Measurements from ENCODE around the gene PLAC1.

The PLAC1 gene

DNA sequence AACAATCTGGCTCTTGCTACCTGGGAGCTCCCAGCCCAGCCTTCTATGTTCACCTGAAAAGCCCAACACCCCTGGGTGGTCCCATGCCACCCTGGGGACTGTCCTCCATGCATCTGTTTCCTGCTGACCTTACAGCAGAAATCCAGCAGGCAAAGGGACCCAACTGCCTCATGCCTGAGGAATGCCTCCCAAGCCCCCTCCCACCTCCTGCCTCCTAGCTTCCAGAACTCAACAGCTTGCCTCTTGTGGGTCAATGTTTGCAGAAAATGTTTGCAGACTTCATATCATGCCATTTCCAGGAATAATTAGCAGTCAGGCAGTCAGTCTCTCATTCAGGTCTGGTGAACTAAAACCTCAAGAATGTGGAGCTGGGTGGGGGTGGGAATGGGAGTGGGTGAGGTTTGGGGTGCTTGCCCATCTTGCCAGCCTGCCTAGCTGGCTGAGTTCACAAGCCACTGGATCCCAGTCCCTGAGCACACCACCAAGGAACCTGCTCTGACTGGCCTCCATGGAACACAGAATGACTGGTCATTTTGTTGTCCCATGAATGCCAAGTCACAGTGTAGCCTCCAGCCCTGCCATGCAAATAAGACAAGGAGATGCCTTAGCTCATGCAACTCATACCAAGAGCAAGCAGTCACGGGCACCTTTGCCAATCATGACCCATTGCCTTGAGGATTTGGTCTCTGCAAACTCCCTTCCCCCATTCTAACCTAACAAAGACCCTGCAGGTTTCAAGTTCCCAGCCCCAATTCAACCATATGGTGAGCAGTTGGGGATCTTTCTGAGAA lies 12.1 kb upstream of the PLAC1 start:
- no peak for DNase-seq

DNA sequence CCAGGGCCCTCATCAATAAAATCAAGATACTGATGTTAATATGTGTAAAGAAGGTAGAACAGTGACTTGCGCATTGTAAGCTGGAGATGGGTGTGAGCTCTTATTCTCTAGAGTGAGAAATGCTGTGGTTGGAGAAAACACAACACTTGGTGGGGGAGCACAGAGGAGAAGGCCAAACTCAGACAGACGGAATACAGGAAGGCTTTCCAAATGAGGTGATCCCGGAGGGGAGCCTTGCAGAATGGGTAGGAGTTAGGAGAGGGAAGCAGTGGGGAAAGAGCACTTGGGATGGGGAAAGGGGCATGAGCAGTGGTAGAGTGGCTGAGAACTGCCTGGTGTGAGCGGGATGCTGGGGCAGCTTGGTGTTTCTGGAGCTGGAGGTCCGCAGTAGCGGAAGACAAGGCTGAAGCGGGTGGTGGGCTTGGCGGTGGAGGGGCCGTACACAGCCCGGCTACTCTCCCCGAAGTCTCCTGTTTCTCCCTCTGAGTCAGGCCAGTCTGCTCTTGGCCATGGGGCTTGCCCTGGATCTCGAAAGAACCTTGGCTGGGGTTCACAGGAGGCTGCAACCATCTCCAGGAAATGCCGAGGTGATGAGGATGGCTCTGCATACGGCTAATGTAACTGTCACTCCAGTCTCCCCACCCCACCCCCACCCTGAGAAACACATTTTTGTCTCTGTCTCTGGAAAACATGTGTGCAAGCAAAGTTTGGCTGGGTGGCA lies 11.3 kb upstream of the PLAC1 start:
- no peak for DNase-seq

DNA sequence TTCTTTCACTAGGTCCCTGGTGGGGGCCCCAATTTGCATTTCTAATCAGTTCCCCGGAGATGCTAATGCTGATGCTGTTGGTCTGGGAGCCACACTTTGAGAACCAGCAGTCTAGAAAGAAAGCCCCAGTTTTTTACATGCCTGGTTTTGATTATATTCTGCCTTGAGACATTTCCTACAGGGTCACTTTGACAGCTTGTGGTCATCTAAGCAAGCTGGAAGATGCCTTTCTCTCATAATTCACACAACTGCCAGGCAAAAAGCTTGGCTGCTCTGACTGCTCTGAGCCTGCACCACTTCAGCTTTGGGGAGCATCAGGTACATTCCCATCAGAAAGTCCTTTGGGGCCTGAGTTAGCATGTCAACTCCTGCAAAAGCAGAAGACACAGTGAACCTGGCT lies 5.9 kb upstream of the PLAC1 start:
- no peak for DNase-seq

DNA sequence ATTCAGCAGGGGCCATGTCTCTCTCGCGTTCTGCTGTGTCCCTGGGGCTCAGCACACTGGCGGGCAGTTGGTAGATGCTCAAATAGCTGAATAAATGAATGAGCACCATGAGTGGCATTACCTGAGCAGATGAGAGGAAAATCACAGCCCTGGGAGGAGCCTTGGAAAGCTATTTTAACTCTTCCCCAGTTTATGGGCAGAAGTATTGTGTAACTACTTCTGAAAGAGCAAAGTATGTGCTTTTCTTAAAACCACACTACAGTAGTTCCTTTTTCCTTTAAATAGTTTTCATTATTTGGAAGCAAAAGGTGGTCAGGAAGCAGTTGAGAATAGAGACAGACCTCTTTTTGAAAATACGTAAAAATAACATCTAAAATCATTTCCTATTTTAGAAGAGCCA lies 3.0 kb upstream of the PLAC1 start:
- DNase-seq = no peak

DNA sequence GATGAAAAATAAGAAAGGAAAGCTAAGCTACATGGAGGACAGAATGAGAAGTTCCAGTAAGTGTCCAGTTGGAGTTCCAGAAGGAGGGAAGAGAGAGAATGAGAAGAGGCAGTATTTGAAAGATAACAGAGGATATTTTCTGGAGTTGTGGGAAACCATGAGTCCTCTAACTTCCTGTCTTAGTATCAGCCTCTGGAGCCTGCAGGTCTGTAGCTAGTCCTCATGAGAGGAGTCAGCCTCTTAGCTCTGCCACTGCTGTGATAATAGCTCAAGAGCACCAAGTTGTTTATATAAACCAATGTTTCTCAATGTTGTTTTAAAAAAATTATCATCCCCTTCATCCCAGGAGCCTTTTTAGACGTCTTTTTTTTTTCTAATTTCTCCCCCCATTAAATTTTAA lies 2.4 kb upstream of the PLAC1 start:
- no peak for DNase-seq

DNA sequence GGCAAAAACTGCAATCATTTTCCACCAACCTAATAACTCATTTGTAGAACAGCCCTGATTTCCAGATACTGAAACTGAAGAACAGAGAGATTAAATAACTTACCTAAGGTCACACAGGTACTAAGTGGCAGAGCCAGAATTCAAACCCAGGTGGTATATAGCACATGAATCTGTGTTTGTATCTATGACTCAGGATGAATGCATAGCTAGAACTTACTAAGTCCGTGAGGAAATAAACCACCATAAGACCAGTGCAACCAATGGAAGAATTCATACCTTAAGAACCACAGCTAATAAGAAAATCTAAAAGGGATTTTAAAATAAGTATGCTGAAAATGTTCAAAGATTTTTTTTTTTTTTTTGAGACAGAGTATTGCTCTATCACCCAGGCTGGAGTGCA lies 1.5 kb upstream of the PLAC1 start:
- no peak for DNase-seq

DNA sequence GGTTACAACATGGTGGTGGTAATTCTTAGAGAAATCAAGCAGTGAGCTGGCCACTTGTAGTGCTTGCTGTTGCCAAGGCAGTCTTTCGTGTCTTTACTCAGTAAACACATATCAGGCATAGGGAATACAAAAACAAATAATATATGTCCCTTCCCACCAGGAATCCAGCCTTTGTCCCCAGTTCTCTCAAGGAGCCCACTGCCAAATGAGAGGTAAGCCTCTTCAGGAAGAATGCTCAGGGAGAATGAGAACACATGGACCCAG lies 421 bp upstream of the PLAC1 start:
- peak; percentile 26 for DNase-seq

DNA sequence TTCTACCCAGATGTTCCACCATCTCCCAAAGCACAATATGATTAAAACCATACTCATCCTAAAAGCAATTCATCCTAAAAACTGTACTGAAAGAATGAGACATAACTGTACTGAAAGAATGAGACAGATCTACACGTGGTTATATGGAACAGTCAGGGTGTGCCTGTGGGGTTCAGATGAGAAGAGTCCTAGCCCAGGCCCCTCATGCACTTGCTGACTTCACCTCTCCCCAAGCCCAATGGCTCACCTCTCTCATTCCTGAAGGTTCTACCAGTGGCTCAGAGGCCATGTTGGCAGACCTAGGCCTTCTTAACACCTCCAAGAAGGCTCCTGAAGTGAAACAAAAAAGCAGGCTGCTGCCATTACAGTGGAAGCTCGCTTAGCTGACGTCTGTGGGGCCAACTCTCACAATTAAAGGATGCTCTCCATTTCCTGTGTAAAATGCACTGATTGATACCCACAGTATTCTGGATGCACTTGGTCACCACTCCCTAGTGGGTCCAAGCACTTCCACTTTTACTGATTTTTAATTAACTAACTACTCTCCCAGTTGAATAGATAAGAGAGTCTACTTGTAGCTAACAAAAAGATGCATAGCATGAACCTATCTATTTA lies 3.8 kb downstream of the PLAC1 start:
- DNase-seq = no peak

DNA sequence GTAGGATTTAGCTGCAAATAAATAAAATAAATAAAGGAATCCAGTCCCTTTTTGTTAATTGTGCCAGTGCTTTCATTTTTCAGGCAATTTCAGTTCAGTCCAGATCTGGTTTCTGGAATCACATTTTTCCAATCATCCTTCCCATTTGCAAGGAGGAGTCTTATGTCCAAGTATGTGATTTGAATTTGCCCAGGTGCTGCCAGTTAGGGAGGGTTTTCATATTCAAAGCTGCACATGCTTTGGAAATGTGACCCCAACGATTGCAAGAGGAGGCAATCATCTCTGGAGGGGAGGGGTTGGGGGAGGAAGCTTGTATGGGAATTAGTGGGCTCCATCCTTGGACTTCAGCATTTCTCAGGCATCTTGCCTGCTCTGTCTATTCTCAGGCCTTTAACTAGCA lies 4.4 kb downstream of the PLAC1 start:
- DNase-seq = no peak

DNA sequence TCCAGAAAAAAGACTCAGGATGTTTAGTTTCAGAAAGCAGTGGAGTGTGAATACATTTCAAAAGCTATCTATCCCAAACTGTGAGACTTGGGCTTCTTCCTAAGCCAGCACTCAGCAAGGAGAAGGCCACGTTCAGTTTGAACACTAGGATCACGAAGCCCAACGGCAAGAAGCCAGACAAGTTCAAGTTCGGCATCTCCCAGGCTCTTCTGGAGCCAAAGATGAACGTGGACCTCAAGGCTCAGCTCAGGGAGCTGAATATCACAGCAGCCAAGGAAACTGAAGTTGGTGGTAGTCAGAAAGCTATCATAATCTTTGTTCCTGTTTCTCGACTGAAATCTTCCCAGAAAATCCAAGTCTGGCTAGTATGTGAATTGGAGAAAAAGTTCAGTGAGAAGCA lies 7.6 kb downstream of the PLAC1 start:
- no peak for DNase-seq

DNA sequence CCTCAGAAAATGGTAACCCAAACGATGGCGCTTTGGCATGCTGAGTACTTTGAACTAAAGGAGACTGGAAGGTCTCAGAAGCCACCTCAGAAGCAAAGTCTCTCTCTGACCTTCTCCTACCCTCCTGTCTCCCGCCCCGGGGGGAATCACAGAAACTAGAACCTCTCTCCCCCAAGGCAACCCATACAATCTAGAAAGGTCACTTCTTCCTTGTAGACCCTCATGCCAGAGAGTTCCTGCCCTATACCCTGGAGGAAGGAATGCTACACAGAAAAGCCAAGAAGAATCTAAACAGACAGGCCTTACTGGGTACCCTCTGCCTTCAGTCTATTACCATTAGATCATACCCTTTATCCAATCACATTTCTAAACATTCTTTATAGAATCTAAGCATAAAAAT lies 8.5 kb downstream of the PLAC1 start:
- no peak for DNase-seq

DNA sequence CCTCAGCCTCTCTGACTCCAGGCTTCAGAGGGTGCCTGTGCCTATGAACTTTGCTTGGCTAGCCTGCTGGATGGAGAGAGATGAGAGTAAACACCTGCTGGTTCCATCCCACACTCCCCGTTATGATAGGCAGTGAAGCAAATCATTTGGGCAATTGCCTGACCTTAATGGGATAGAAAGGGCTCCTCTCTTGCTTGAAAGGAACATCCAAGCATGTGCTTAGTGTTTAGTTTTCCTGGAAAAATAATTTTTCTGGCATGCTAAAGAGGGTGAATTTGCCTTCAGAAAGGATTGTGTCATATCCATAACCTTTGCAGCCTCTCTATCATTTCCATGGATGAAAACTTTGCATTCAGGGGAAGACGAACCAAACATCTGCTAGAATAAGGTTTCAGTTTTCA lies 10.8 kb downstream of the PLAC1 start:
- DNase-seq = no peak

DNA sequence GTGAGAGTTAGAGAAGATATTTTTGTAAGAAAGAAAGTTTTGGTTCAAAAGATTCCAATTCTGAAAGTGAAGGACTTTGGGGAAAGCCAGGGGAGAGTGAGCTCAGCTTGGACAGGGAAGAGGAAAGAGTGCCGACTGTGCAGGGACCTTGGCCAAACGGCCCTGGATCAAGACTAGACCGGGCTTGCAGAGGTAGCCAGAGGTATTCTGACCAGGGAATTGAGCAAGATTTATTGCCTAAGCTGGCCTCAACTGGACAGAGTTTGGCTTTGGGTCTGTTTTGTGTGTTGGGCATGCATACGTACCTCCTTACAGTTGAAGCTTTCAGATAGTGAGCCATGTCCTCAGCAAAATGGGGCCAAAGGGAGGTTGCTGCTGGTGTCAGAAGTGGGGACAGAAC lies 11.6 kb downstream of the PLAC1 start:
- DNase-seq = no peak

DNA sequence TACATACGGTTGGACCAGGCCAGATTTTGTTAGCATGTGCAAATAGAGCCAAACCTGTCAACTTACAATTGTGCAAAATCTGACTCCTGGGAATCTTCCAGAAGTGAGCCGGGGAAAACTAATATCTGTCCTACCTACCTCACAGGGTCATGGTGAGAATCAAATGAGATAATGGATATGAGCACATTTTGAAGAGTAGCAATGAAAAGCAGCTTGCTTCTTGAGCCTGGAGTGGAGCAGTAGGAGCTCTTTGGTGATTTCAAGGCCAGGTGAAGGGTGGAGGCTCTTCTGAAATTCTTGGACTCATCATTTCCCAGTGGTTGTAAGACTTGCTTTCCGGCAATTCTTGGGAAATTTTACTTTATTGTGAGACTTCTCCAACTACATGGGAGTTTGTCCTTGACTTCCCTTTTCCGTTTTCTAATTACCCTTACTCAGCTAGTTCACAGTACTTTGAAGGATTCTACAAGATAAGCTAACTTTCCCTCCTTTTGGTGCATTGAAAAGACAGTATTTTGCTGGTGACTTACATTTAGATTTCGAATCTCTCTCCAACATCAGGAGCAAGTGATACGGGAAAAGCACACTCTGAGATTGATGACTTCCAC lies 12.2 kb downstream of the PLAC1 start:
- DNase-seq = no peak

DNA sequence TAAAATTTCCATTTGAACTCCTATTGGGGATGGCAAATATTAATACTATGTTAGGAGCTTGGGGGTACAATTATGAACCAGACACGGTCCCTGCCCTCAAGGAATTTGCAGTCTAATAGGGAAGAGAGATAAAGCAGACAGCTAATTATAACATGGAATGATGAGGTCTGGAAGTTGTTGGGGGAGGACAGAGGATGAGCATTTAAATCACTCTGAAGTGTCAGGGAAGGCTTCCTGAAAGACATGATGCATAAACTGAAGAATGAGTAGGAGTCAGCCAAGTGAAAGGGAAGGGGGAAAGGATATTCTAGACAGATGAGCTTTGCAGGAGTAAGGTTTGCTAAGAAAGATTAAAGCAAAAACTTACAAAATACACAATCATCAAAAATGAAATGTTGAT lies 15.9 kb downstream of the PLAC1 start:
- no peak for DNase-seq

DNA sequence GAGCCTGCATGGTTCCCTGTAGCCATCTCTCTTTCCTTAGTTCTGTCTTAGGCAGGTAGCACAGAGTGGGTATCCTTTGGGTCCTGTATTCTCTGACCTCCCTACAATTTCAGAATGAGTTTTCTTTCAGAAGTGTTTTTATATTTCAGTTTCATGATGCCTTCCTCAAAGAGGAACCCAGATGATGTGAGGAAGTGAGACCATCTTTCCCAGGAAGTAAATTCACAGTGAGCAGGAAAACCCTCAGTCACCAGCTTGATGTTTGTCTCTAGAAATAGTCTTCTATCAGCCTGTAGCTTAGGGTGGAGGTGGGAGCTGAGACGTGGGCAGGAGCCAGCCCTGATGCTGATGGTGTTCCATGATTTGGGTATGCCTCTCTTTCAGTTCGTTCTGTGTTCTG lies 16.9 kb downstream of the PLAC1 start:
- no peak for DNase-seq

DNA sequence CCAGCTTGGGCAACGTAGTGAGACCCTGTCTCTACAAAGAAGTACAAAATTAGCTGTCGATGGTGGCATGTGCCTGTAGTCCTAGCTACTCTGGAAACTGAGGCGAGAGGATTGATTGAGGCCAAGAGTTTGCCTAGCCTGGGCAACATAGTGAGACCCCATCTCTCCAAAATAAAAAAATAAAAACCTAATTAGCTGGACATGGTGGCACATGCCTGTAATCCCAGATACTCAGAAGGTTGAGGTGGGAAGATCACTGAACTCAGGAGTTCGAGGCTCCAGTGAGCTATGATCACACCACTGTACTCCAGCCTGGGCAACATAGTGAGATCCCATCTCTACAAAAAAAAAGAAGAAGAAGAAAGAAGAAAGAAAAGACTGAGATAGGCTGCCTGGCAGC lies 17.4 kb downstream of the PLAC1 start:
- no peak for DNase-seq

DNA sequence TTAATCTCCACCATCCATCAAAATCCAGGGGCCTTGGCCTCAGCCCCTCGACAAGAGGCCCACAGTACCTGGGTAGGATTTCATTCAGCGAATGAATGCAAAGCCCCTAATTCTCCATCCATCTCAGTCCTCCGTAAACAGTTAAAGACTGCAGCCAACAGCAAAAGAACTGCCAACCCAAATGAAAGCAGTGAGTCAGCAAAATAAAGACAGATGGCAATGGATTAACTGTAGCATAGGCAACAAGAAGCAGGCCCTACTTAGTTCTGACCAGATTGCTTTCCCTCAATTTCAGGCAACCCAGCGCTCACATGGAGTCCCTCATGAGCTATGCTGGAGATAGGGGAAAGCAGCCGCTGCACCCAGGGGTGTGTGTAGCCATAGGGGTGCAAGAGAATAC lies 21.4 kb downstream of the PLAC1 start:
- no peak for DNase-seq

DNA sequence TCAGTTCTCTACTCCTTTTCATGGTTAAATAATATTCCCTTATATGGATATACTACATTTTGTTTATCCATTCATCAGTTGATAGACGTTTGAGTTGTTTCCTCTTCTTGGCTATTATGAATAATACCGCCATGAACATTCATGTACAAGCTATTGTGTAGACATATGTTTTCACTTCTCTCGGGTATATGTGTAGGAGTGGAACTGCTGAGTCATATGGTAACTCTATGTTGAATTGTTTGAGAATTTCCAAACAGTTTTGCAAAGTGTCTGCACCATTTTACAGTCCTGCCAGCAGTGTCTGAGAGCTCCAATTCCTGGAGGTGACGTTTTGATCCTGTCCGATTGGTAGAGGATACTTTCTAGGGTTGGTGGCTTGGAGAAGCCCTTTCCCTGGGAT lies 23.6 kb downstream of the PLAC1 start:
- no peak for DNase-seq

DNA sequence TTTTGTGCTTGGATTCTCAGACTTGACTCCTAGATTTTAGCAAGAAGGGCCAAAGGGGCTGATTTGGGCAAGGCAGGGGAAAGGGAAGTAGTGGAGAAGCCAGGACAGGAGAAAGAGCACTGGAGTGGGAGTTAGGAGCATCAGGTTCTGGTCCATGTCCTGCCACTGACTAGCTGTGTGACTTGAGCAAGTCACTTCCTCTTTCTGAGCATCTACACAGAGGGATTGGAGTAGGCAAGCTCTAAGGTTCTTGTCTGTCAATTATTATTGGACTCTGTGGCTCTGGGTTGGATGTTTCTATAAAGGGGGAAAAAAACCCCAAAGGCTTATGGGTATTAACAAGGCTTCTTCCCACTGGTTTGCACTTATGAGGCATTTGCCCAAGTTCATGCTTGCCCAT lies 24.4 kb downstream of the PLAC1 start:
- DNase-seq = no peak

DNA sequence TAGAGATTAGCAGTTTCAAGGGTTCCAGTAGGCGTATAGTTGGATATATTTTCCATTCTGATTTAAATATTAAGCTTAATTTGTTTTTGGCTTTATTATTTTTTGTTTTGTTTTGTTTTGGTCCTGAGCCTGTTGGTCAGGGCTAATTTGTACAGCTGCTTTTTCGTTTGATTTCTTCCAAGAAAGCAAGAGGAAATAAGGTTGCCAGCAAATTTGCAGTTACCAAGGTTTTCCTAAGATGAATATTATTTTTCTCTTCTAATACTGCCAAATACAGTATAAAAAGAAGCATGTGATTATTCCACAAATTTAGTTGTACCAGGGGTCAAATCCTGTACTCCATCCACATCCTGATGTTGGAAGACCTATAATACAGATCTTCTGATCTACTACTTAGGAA lies 24.9 kb downstream of the PLAC1 start:
- no peak for DNase-seq

DNA sequence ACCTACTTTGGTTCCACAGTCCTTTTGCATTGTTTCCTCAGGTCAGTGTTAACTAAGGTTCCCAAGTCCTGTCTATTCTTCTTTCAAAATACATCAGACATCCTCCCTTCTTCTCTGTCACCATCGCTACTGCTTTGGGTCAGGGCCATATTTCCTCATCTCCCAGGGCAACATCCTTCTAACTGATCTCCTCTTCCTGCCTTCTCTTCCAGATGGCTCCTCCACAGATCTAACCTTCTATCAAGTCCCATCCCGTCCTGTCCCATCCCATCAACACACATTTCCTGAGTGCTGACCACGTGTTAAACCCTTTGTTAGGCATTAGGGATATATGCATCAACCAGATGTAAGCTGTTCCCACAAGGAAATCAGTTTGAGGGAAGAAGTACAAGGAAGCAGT lies 25.9 kb downstream of the PLAC1 start:
- no peak for DNase-seq

DNA sequence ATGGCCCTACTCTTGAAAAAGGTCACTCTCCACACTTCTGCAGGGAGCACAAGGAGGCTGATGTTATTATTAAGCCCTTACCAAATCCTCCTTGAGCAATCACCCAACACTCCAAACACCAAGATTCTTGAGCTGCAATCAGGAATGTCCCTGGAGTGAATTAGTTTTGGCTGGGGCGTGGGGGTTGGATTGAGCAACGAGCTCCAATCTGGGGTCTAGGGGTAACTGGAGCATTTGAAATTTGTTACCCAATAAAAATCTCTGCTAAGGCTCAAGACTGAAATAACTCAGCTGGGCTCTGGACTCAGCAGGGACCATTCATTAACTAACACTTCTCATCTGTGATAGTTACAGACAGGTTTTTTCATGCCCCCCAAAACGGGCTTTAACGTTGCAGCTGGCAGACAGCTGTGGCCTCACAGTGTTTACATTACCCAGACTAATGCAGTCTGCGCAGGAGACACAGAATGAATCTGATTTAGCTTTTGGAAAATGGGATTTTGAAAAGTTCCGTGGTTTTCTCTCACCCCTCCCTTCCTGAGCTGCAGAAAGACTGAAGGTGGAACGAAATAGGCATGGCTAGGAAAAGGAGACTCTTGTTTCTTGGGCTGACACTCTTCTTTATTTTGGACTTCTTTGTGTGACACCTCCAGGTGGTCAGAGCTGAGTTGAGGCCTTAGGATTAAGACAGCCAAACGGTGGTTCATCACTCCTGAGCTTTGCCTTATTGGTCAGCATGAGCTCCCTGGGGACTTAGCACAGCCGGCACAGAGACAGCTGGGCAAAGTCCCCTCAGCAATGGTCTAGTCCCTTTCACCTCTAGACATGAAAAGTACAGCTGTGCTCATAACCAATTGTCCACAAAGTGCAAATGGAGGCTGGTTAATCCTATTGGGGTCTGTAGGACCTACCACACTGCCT lies 26.6 kb downstream of the PLAC1 start:
- DNase-seq = no peak

Data from DMS153 (cell line).